GM08714 (cell line): Measurements from ENCODE around the gene TPST2.

ENCODE experiments used
- H3K4me3 ChIP-seq: fragments of 200-500 bp; sonication (Bioruptor generic); 2 replicates; pipeline ENCODE4 v1.5.1; 2014; ENCODE audit warnings: mild to moderate bottlenecking, low read length, inconsistent platforms
- ZNF274 ChIP-seq: IDR thresholded peaks from 2 replicates; pipeline ENCODE4 v1.6.1; 2012; ENCODE audit warnings: mild to moderate bottlenecking, low read depth, low read length

Gene TPST2

DNA sequence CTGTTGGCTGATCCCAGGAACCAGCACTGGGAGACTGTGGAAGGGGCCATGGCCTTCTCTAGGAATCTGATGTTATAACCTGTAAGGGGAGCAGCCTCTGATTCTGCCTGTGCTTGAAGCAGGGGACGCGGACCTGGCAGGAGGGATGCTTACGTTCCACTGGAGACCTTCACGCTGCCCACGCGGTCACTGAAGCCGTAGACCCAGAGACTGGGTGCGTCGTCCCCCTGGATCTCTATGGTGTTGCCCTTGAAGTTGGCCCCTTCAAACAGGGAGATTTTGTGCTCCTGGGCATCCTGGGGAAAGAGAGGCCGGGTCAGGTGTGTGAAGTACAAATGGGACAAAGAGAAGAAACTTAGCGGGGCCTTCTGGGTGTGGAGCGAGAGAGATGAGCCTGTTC, 11.8 kb upstream of the TPST2 start:
- H3K4me3 ChIP-seq = no peak overlapping the region
- TF ChIP-seq ZNF274 = no peak

DNA sequence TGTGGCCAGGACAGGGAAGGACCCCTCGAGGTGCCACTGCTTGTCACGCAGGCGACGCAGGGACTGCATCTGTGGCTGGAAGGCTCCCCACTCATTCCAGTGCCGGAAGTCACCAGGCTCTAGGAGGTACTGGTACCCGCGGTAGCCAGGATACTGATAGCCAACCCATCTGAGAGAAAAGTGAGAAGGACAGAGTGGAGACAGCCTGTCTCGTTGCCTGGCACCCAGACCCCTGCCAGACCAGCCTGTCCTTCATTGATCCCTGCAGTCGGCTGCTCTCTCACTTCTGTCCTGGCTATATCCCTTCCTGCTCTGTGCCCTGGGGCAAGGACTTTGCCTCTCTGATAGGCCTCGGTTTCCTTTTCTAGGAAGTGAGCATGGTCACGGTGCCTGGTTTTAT, 9.6 kb upstream of the TPST2 start:
- TF ChIP-seq ZNF274 = no peak
- H3K4me3 ChIP-seq = no peak overlapping the region

DNA sequence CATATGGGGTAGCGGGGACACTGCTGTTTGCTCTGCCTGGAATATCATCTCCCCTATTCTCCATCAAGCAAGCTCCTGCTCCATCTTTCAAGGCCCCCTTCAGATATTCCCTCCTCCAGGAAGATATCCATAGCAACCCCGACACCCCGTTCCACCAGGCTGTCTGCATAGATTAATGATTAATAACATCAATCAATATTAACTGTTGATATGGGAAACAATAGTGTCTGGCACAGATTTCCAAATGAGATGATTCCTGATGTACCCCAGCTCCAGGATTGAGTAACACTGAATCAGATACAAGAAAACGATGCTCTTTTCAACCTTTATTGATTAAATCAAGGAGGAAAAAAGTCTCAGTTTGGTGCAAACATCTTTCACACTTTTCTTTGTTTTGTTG, 7.5 kb upstream of the TPST2 start:
- no peak for TF ChIP-seq ZNF274
- H3K4me3 ChIP-seq = no peak overlapping the region

DNA sequence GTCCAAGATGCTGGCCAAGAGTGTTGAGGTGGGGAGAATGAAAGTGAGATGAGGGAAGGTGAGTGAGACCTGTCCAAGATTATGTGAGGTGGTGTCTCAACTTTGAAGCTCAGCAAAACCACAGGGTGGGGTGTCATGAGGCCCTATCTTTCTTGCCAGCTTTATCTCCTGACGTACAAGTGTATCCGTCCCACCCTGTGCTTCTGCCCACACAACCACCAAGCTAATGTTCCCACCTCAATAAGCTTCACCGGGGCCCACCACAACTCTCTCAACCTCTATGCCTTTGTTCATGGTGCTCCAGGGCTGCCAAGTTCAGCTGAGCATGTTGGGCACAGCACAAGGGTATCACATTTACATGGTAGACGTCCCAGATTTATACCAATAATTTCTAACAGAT, 7.1 kb upstream of the TPST2 start:
- no peak for TF ChIP-seq ZNF274

DNA sequence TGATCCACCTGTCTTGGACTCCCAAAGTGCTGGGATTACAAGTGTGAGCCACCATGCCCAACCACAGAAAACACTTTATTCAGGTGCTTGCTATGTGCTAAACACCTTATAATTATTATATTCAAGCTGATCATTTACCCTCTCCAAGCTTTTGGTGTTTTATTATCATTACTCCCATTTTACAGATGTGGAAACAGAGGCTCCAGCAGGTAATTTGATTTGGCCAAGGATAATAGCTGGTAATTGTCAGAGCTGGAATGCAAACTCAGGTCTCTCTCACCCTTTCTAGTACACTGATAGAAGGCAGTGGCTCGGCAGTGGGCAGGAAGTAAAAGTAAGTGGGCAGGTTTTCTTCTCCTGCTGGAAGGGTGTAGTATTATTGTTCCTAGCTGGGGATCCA, 3.8 kb upstream of the TPST2 start:
- no peak for TF ChIP-seq ZNF274

More for the DNA sequence above, 7.1 kb upstream of the TPST2 start:
- H3K4me3 ChIP-seq = no peak overlapping the region

DNA sequence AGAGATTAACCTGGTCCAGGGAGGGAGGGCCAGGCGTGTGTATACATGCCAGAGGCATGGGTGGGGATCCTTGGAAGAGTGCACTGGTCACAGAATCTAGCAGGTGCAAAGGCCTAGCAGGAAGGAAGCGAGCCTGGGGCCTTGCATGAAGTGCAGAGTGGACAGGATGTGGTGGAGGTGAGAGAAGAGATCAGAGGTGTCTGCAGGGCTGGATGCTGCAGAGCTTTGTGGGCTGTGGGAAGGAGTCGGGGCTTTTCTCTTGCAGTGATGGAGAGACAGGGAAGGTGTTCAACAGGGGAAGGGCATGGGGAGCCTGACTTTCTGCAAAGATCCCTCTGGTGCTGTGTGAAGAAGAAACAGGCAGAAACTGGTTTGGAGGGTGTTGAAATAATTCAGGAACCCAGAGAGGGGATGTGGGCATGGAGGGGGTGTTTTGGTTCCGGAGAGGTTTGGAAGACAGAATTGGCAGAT, 2.5 kb upstream of the TPST2 start:
- no peak for TF ChIP-seq ZNF274

More for the DNA sequence above, 3.8 kb upstream of the TPST2 start:
- no peak overlapping the region for H3K4me3 ChIP-seq

DNA sequence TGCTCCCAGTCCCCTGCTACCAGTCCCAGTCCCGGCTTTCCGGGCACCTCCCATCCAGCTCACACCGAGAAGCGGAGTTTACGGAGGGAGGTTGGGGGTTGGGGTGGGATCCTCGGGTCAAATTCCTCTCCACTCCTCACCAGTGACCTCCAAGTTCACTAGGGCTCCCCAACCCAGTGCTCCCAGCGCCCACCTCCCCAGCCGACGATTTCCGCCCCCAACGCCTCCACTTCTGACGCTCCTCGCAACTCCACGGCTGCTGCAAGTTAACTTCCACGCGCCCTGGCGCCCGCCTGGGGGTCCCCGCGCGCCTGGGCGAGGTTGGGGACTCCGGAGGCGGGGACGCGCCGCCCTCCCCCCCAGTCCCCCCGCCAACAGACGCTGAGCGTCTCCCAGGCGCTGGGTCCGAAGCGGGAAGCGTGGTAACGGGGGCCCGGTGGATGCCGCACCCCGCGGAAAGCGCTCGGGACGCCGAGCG, 526 bp downstream of the TPST2 start:
- TF ChIP-seq ZNF274 = no peak
- H3K4me3 ChIP-seq = peak overlapping the region; percentile 80

More for the DNA sequence above, 2.5 kb upstream of the TPST2 start:
- H3K4me3 ChIP-seq = no peak overlapping the region; the same call in 1 of the 2 replicates

DNA sequence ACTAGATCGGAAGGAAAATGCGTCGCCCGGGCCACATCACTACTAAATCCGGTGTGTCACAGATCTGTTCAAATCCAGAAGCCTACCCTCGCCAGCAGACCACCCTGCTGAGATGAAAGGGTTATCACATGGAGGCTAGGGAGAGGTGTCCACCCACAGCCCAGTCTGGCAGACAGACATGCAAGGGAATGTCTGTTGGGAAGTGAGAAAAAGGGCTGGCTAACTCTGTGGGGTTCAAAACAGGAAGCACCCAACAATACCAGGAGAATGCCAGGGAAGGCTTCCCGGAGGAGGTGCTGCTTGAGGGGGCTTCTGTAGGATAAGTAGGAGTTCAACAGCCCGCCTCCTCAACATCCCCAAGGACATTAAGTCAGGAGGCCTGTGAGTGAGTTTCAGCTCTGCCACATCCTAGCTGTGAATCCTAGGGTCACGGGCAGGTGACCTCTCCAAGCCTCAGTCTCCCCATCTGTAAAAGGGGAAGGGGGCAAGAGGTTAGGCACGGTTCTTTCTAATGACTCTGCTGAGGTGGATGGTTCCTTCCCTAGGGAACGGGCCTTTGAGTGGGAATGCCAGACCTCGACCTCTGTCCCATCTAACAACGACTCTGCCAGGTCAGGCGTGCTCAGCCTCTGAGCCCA, 1.1 kb downstream of the TPST2 start:
- no peak for TF ChIP-seq ZNF274
- peak overlapping the region; percentile 80 for H3K4me3 ChIP-seq

DNA sequence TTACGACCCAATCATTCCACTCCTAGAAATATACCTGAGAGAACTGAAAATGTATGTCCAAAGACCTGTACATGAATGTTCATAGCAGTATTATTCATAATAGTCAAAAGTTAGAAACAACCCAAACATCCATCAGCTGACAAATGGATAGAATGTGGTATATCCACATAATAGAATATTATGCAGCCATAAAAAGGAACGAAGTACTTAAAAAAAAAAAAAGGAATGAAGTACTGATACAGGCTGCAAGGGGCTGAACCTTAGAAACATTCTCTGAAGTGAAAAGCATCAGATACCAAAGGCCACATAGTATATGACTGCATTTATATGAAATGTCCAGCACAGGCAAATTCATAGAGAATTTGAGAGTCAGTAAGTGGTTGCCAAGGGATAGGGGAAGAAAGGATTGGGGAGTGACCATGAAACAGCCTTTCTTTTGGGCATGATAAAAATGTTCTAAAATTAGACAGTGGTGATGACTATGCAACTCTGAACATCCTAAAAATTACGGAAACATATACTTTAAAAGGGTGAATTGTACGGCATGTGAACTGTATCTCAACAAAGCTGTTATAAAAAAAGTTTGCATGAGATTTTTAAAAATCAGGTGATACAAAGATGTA, 1.8 kb downstream of the TPST2 start:
- no peak overlapping the region for H3K4me3 ChIP-seq
- no peak for TF ChIP-seq ZNF274

DNA sequence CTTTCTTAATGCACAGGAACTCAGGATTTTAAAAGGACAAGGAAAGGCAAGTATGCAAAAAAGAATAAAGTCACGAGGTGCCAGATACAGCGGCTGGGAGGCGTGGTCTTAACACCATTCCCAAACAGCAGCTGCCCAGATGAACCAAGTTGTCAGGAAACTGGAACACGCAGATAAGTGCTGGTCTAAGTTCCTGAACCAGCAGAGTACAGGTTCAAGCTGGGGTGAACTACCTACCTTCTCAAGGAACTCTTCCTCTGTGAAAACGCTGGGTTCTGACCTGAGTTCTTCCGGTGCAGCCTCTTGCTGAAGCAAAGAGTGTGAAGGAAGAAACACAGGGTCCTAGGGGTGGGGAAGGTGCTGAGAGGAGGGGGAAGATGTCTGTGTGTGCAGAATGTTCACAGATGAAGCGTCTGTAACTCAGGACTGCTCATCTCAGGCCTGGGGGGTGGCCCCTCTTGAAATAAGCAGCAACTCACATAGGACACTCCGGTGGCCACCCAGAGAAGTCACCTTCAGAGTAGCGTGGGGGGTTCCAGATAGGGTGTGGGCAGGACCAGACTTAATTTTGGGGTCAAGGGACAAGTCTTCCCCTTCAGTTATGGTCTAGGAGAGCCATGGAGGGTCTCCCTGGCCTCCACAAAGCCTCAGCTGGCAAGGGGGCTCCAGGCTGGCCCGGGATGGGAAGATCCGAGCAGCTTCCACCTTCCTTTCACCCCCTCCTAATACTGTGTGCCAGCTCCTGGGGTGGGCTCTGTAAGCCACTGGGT, 3.2 kb downstream of the TPST2 start:
- no peak overlapping the region for H3K4me3 ChIP-seq
- TF ChIP-seq ZNF274 = no peak

DNA sequence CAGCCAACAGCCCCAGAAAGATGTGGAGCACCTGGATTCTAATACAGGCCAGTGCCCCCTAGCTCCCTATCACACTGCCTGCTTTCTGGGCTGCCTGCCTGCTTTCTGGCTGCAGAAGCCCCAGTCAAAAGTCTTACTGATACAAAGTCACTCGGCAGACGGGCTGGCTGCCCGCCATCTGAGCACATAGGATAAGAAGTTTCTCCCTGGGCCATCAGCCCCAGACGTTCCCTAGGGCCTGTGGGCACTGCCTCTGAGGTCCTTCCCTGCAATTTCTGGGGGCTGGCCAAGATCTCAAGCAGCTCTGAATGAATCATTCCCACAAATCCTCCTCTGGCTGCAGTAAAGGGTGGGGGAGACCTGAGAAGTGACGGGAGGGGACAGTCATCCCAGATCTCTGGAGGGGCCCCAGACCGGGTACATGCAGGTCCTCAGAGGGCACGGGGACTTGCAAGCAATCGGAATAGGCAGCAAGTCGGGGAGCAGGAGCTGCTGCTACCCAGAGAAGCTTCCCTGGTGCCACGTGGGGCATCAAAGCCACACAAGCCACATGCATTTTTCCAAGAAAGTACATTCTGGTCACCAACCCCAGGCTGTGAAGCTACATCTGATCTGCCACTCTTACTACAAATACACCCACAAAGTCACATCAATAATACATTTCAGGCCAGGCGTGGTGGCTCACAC, 4.7 kb downstream of the TPST2 start:
- no peak for TF ChIP-seq ZNF274
- no peak overlapping the region for H3K4me3 ChIP-seq

DNA sequence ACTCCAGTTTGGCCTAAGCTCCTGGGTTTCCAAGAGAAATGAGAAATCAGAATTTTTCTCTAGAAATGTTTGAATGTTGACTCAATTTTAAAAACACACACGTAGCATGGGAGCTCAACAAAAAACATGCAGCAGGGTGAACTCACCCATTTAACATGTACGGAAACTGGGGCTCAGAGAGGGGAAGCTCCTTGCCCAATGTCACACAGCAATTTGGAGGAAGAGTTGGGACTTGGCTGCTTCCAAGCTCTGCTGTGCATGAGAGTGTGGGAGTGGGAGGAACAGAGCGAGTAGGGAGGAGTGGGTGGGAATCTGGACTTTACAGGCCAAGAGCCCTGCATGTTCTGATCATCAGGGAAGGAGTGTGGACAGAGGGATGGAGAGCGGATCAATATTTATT, 5.9 kb downstream of the TPST2 start:
- no peak for TF ChIP-seq ZNF274

DNA sequence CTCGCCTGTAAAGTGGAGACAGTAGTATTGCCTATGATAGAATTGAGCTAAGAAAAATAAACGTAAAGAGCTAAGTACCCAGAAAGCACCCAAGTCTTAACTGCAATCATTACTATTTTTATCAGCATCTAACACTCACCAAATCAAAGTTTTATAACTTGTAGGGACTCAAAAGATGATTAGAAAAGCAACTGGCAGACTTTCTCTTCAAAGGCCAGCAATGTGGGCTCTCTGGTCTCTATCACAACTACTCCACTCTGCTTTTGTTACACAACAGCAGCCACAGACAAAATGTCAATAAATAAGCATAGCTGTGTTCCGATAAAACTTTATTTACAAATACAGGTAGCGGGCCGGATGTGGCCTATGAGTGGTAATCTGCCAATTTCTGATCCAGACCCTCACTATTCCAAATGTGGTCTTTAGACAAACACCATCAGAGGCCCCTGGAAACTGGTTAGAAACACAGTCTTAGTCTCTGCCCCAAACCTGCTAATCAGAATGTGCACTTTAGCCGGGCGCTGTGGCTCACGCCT, 8.2 kb downstream of the TPST2 start:
- H3K4me3 ChIP-seq = no peak overlapping the region
- no peak for TF ChIP-seq ZNF274

More for the DNA sequence above, 5.9 kb downstream of the TPST2 start:
- no peak overlapping the region for H3K4me3 ChIP-seq

DNA sequence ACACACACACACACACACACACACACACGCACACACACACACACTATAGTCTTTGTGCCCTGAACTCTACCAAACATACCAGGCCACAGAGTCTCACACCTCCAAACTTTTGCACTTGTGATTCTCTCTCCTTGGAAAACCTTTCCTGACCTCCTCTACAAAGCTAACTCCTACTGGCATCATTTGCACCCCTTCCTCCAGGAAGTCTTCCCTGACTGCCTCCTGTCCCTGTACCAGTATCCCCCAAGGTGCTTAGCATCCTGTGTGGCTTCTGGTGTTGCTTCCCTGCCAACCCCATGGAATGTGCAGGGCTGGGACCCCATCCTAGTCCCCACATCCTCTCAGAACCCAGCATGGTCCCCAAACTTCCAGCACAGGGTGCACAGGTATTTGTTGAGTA, 8.9 kb downstream of the TPST2 start:
- no peak overlapping the region for H3K4me3 ChIP-seq

More for the DNA sequence above, 8.9 kb downstream of the TPST2 start:
- no peak for TF ChIP-seq ZNF274
